Astrocyte (in vitro differentiated cells and primary cell): Measurements from ENCODE around the gene PHF1. TPM values are rescaled to one million over a fixed set of nuclear protein-coding genes. Genes with fewer than 3 reads are reported as not detected.

Experiments used
- DNase-seq: peaks from one replicate; pipeline ENCODE4 v3.0.0-alpha.2; 2010; ENCODE audit warnings: low read depth
- FAIRE-seq: peaks from 2 replicates; lab custom pipeline; 2011; peaks lifted over from hg19 to GRCh38; lab: Jason Lieb, UNC
- H2AFZ ChIP-seq: 2 replicates; pipeline ENCODE4 v1.6.0; 2012; ENCODE audit warnings: low read depth, low read length, inconsistent platforms
- H3K27ac ChIP-seq: 2 replicates; pipeline ENCODE4 v1.5.1; 2011; ENCODE audit warnings: low read depth, low read length, inconsistent platforms
- H3K27me3 ChIP-seq: 2 replicates; pipeline ENCODE4 v1.6.0; 2011; ENCODE audit warnings: low read length, inconsistent platforms; ENCODE audit not compliant: insufficient read depth
- H3K36me3 ChIP-seq: 2 replicates; pipeline ENCODE4 v1.5.1; 2011; ENCODE audit warnings: low read length, inconsistent platforms; ENCODE audit not compliant: insufficient read depth
- H3K4me1 ChIP-seq: 2 replicates; pipeline ENCODE4 v1.5.1; 2011; ENCODE audit warnings: low read length, inconsistent platforms; ENCODE audit not compliant: insufficient read depth
- H3K4me2 ChIP-seq: 2 replicates; pipeline ENCODE4 v1.6.0; 2012; ENCODE audit warnings: low read length, inconsistent platforms
- H3K4me3 ChIP-seq: 2 replicates; pipeline ENCODE4 v1.5.1; 2011; ENCODE audit warnings: low read depth, mild to moderate bottlenecking, low read length, inconsistent platforms; ENCODE audit not compliant: insufficient read depth
- H3K79me2 ChIP-seq: 2 replicates; pipeline ENCODE4 v1.6.0; 2012; ENCODE audit warnings: mild to moderate bottlenecking, low read length, inconsistent platforms; ENCODE audit not compliant: insufficient read depth
- H3K9ac ChIP-seq: 2 replicates; pipeline ENCODE4 v1.6.0; 2012; ENCODE audit warnings: mild to moderate bottlenecking, low read length, inconsistent platforms
- H3K9me3 ChIP-seq: 2 replicates; pipeline ENCODE4 v1.5.1; 2012; ENCODE audit warnings: low read depth, mild to moderate bottlenecking, low read length, inconsistent platforms; ENCODE audit not compliant: insufficient read depth
- H4K20me1 ChIP-seq: 2 replicates; pipeline ENCODE4 v1.6.0; 2012; ENCODE audit warnings: low read length, inconsistent platforms; ENCODE audit not compliant: insufficient read depth
- H3K27ac Mint-ChIP-seq: one replicate; pipeline ENCODE4 v1.8.0; 2021; ENCODE audit warnings: mild to moderate bottlenecking, mixed read lengths; ENCODE audit not compliant: unreplicated experiment
- H3K27me3 Mint-ChIP-seq: one replicate; pipeline ENCODE4 v1.8.0; 2021; ENCODE audit warnings: low read depth, mixed read lengths; ENCODE audit not compliant: unreplicated experiment
- H3K36me3 Mint-ChIP-seq: one replicate; pipeline ENCODE4 v1.8.0; 2021; ENCODE audit warnings: low read depth, mixed read lengths; ENCODE audit not compliant: unreplicated experiment
- H3K4me1 Mint-ChIP-seq: one replicate; pipeline ENCODE4 v1.8.0; 2021; ENCODE audit warnings: low read depth, mixed read lengths; ENCODE audit not compliant: unreplicated experiment
- H3K4me3 Mint-ChIP-seq: one replicate; pipeline ENCODE4 v1.8.0; 2021; ENCODE audit warnings: mild to moderate bottlenecking, moderate library complexity, mixed read lengths; ENCODE audit not compliant: unreplicated experiment
- H3K9me3 Mint-ChIP-seq: one replicate; pipeline ENCODE4 v1.8.0; 2021; ENCODE audit warnings: mild to moderate bottlenecking, mixed read lengths; ENCODE audit not compliant: unreplicated experiment
- EZH2 ChIP-seq: IDR thresholded peaks from 2 replicates; pipeline ENCODE4 v1.6.1; 2012; ENCODE audit warnings: mild to moderate bottlenecking, low read length, inconsistent platforms; ENCODE audit not compliant: insufficient read depth
- total RNA-seq: library from RNA; stranded (reverse); gene quantifications from 2 replicates; pipeline ENCODE4 v1.2.1, GENCODE V29; 2021
- TF ChIP-seq, protein P1 (sequence below): IDR thresholded peaks from 2 replicates; pipeline ENCODE4 v1.5.1; 2011; ENCODE audit warnings: low read depth, mild to moderate bottlenecking, inconsistent platforms, low read length, moderate library complexity; ENCODE audit not compliant: insufficient read depth

The PHF1 gene
- total RNA-seq, 1 donor from 2014 or later: 34.3 TPM

DNA sequence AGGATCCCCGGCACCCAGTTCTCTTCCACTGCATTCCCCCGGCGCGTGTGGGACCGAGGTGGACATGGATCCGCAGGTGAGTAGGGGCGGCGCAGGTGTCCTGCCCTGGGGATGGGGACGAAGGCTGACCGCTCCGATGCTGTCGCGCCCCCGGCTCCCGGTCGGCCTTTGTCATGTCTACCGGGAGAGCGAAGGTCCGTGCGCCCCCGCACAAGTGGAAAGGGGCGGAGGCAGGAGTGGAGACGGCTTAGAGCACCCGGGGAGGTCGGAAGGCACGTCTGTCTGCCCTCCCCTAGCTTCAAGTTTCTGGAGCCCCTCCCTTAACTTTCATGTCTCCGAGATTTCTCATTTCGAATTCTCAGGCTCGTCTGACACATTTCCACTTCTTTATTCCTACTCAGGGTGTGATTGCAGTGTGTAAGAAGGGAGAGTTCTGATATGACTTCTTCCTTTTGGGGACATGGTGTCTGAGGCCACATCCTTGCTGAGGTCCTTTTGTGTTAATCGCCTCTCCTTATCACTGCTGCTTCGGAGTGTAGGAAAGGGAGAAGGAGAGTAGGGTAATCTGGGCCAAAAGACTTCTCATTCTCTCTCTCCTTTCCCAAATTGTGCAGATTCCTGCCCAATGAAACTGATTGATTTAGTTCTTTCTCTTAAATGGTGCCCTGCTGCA lies 18.8 kb upstream of the PHF1 start:
- Mint-ChIP-seq H3K27ac (peak overlapping the region; percentile 64), H3K27me3 (no peaks in the 10 kb centered on the region)

DNA sequence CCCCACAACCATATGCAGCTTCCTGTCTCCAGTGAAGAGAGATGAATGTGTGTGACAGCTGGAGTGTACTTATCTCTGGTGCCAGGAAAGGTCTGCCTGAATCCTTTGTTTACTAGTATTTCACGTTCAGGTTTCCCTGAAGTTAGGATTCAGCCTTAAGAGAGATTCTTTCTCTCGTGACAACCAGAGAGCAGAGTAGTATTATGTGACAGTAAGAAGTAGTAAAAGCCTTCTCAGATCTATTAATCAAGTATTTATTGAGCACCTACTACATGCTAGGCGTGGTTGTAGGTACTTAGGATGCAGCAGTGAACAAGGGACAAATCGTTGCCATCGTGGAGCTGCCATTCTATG lies 18.2 kb upstream of the PHF1 start:
- H3K36me3 ChIP-seq: no peaks in the 10 kb centered on the region
- H3K4me3 ChIP-seq: peak overlapping the region; percentile 88
- TF ChIP-seq, protein P1, sequence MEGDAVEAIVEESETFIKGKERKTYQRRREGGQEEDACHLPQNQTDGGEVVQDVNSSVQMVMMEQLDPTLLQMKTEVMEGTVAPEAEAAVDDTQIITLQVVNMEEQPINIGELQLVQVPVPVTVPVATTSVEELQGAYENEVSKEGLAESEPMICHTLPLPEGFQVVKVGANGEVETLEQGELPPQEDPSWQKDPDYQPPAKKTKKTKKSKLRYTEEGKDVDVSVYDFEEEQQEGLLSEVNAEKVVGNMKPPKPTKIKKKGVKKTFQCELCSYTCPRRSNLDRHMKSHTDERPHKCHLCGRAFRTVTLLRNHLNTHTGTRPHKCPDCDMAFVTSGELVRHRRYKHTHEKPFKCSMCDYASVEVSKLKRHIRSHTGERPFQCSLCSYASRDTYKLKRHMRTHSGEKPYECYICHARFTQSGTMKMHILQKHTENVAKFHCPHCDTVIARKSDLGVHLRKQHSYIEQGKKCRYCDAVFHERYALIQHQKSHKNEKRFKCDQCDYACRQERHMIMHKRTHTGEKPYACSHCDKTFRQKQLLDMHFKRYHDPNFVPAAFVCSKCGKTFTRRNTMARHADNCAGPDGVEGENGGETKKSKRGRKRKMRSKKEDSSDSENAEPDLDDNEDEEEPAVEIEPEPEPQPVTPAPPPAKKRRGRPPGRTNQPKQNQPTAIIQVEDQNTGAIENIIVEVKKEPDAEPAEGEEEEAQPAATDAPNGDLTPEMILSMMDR: no peak
- no peak for TF ChIP-seq EZH2
- peaks cover 6% of the 10 kb centered on the region for H3K4me1 Mint-ChIP-seq
- H3K4me1 ChIP-seq: peaks cover 13% of the 10 kb centered on the region
- peak overlapping the region; percentile 72 for H2AFZ ChIP-seq
- H3K27me3 ChIP-seq: no peaks in the 10 kb centered on the region
- H3K27ac ChIP-seq: peak overlapping the region; percentile 77
- H3K4me3 Mint-ChIP-seq: peak overlapping the region; percentile 81
- H3K9ac ChIP-seq: peak overlapping the region; percentile 83
- peaks cover 55% of the 10 kb centered on the region for H3K79me2 ChIP-seq
- no peaks in the 10 kb centered on the region for H3K9me3 Mint-ChIP-seq
- H3K27me3 Mint-ChIP-seq: no peaks in the 10 kb centered on the region
- H3K4me2 ChIP-seq: peak overlapping the region; percentile 88
- peak overlapping the region; percentile 2 for H3K27ac Mint-ChIP-seq
- FAIRE-seq: no peak
- H3K36me3 Mint-ChIP-seq: no peaks in the 10 kb centered on the region
- H4K20me1 ChIP-seq: peaks cover 2% of the 10 kb centered on the region
- no peak for DNase-seq
- H3K9me3 ChIP-seq: no peaks in the 10 kb centered on the region

More for the DNA sequence above, 18.8 kb upstream of the PHF1 start:
- Histone ChIP-seq H2AFZ (peak overlapping the region; percentile 72), H3K4me1 (peaks cover 13% of the 10 kb centered on the region), H3K9ac (peak overlapping the region; percentile 83), H3K4me2 (peak overlapping the region; percentile 88), H3K36me3 (no peaks in the 10 kb centered on the region), H3K27me3 (no peaks in the 10 kb centered on the region), H3K27ac (peak overlapping the region; percentile 77), H4K20me1 (no peaks in the 10 kb centered on the region), H3K79me2 (peaks cover 51% of the 10 kb centered on the region), H3K4me3 (peak overlapping the region; percentile 88), H3K9me3 (no peaks in the 10 kb centered on the region)
- H3K9me3 Mint-ChIP-seq: no peaks in the 10 kb centered on the region
- TF ChIP-seq EZH2: no peak
- TF ChIP-seq, protein P1: no peak
- DNase-seq (peak; percentile 26), FAIRE-seq (no peak)
- peaks cover 6% of the 10 kb centered on the region for H3K4me1 Mint-ChIP-seq
- no peaks in the 10 kb centered on the region for H3K36me3 Mint-ChIP-seq
- peak overlapping the region; percentile 81 for H3K4me3 Mint-ChIP-seq

DNA sequence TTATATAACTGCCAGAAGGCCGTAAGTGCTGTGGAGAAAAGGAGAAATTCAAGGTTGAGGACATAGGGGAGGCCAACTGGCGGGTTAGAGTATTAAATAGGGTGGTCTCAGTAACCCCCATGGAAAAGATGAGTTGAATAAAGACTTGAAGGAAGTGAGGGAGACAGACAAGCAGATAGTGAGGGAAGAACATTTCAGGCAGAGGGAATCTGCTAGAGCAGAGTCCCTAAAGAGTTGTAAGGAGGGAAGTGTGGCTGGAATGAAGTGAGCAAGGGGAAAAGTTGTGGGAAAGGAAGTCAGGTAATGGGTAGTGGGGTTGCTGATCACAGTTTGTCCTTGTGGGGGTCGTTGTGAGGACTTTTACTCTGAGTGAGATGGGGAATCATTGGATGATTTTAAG lies 17.8 kb upstream of the PHF1 start:
- DNase-seq (no peak), FAIRE-seq (no peak)
- Mint-ChIP-seq H3K4me1 (peaks cover 6% of the 10 kb centered on the region), H3K27me3 (no peaks in the 10 kb centered on the region), H3K9me3 (no peaks in the 10 kb centered on the region), H3K4me3 (peak overlapping the region; percentile 81), H3K27ac (peak overlapping the region; percentile 2), H3K36me3 (no peaks in the 10 kb centered on the region)
- Histone ChIP-seq H3K27me3 (no peaks in the 10 kb centered on the region), H2AFZ (peak overlapping the region; percentile 19), H3K9ac (peak overlapping the region; percentile 83), H3K4me1 (peaks cover 13% of the 10 kb centered on the region), H3K9me3 (no peaks in the 10 kb centered on the region), H3K4me2 (peak overlapping the region; percentile 88), H4K20me1 (peaks cover 6% of the 10 kb centered on the region), H3K27ac (peak overlapping the region; percentile 77), H3K79me2 (peaks cover 59% of the 10 kb centered on the region), H3K4me3 (peak overlapping the region; percentile 88), H3K36me3 (no peaks in the 10 kb centered on the region)
- TF ChIP-seq, protein P1: no peak
- TF ChIP-seq EZH2: no peak
